Measurements from ENCODE around the gene TMEM132A. TPM values are rescaled to one million over a fixed set of nuclear protein-coding genes. Genes with fewer than 3 reads are reported as not detected.

TMEM132A gene
- total and polyA plus RNA-seq, 10 of the 15 experiments (the other 5 are each of a cell fraction or from before 2014, with no cell fraction given) = 0.16 to 25.0 (median 4.3) TPM

GRCh38 chr11:60953781-60954180, 29.5 kb downstream of the TMEM132A start:
- DNase-seq (ENCODE audit: low read depth, low spot score) = no peak
- Histone ChIP-seq H3K79me2 (ENCODE audit: control insufficient read depth, insufficient read depth, low read length) (peaks cover 33% of the 10 kb centered on the region), H3K27me3 (replicated peaks in 1 of 2; ENCODE audit: control insufficient read depth in 2 of 2, insufficient read depth in 2 of 2, low read length in 1 of 2) (no peaks in the 10 kb centered on the region), H3K36me3 (ENCODE audit: control insufficient read depth in 2 of 2, insufficient read depth in 2 of 2, low read length in 1 of 2) (no peaks in the 10 kb centered on the region; a peak in 1 of 4 replicates), H3K27ac (ENCODE audit: control insufficient read depth, insufficient read depth) (peak overlapping the region; percentile 97), H4K20me1 (ENCODE audit: control insufficient read depth, insufficient read depth) (no peaks in the 10 kb centered on the region), H3K4me2 (ENCODE audit: control insufficient read depth, insufficient read depth) (peak overlapping the region; percentile 98), H3K9ac (ENCODE audit: control insufficient read depth, insufficient read depth, low read length) (no peak overlapping the region), H3K4me3 (no peak overlapping the region), H2AFZ (ENCODE audit: control insufficient read depth, low read depth, low read length) (peak overlapping the region; percentile 72), H3K4me1 (ENCODE audit: control insufficient read depth, insufficient read depth, low read length) (peaks cover 28% of the 10 kb centered on the region), H3K9me3 (replicated peaks; ENCODE audit: control insufficient read depth, insufficient read depth, low read length) (no peaks in the 10 kb centered on the region)
- intact Hi-C loops (cut with micrococcal nuclease; ENCODE audit: unreplicated experiment) = loop anchor here (2.0 to 10.0 kb wide), 2 partner anchors 39 to 109 kb away; partner anchors contain the start of genes CCDC86 and TMEM109
- POLR2A ChIA-PET = interaction anchor here (0.7 to 2.8 kb wide), 7 partner anchors 21 to 380 kb away, joined by 5 to 14 read pairs (median 8); partner anchors contain the start of gene TMEM109
- no peak for FAIRE-seq
- in situ Hi-C loops (cut with MboI) = no loop called here
- SMC1A ChIA-PET (ENCODE audit: uncharacterized antibody, unreplicated experiment) = interaction anchor here (1.0 to 7.6 kb wide), 10 partner anchors 8 to 88 kb away, joined by 3 to 76 read pairs (median 6); partner anchors contain the start of gene TMEM109
- RAD21 ChIA-PET (ENCODE audit: unreplicated experiment) = interaction anchor here (0.7 to 3.6 kb wide), 8 partner anchors 13 to 191 kb away, joined by 3 to 21 read pairs (median 7); partner anchors contain the start of genes CD6 and TMEM109
- peak; percentile 84 for TF ChIP-seq CREB1 (IDR thresholded peaks at IDR 0.05; ENCODE audit: low read depth)
- peak; percentile 60; the same call in 1 of the 2 replicates for TF ChIP-seq CREM (IDR thresholded peaks at IDR 0.05; ENCODE audit: low read depth)
- no peak for TF ChIP-seq YBX1 (IDR thresholded peaks at IDR 0.05)
- TF ChIP-seq HDGF (IDR thresholded peaks at IDR 0.05) = 0 out of 2 replicates have a peak, but pooled peaks have one; percentile 3
- no peak for TF ChIP-seq BCL3 (IDR thresholded peaks at IDR 0.05; ENCODE audit: borderline replicate concordance, insufficient read depth, low read depth, low read length, poor library complexity, severe bottlenecking)
- no peak for TF ChIP-seq MEF2B (IDR thresholded peaks at IDR 0.05; ENCODE audit: partially characterized antibody, poor library complexity, severe bottlenecking)
- peak; percentile 59; the same call in 1 of the 2 replicates for TF ChIP-seq MLLT1 (IDR thresholded peaks at IDR 0.05)
- ATAC-seq = no peak
- BruUV-seq (replicated peaks) = no TSS peak
- WGBS (ENCODE audit: insufficient coverage, insufficient replicate concordance, low lambda C conversion rate, missing lambda C conversion rate) = 89% methylated on average over 6 of the region's 6 CpGs
- CTCF ChIA-PET = interaction anchor here (0.7 to 2.8 kb wide), 10 partner anchors 9 to 214 kb away, joined by 3 to 26 read pairs (median 4); partner anchors contain the start of gene TMEM109
